Subcutaneous abdominal adipose tissue (tissue), 5 donors: Measurements from ENCODE around the gene ADCK2.

Experiments used
- H3K27ac ChIP-seq: one replicate; pipeline ENCODE4 v1.7.0; 2013; ENCODE audit warnings: low read depth, mild to moderate bottlenecking, inconsistent platforms, low read length, moderate library complexity
- H3K27me3 ChIP-seq, 5 donors: one replicate each; pipeline ENCODE4 v1.7.0; 2013; ENCODE audit warnings: low read length in 5 of 5, inconsistent platforms in 1 of 5; ENCODE audit not compliant: control insufficient read depth in 5 of 5, insufficient read depth in 4 of 5
- H3K36me3 ChIP-seq, 5 donors: one replicate each; pipeline ENCODE4 v1.7.0; 2013; ENCODE audit warnings: low read length in 5 of 5; ENCODE audit not compliant: control insufficient read depth in 5 of 5, insufficient read depth in 5 of 5
- H3K4me1 ChIP-seq, 5 donors: one replicate each; pipeline ENCODE4 v1.7.0; 2013; ENCODE audit warnings: low read length in 5 of 5, mild to moderate bottlenecking in 3 of 5, moderate library complexity in 1 of 5; ENCODE audit not compliant: control insufficient read depth in 5 of 5, insufficient read depth in 5 of 5
- H3K4me3 ChIP-seq, 5 donors: one replicate each; pipeline ENCODE4 v1.7.0; 2013; ENCODE audit warnings: low read length in 5 of 5, low read depth in 1 of 5
- H3K9ac ChIP-seq, 5 donors: one replicate each; pipeline ENCODE4 v1.7.0; 2013; ENCODE audit warnings: low read length in 5 of 5, mild to moderate bottlenecking in 4 of 5, moderate library complexity in 3 of 5
- H3K9me3 ChIP-seq, 5 donors: one replicate each; pipeline ENCODE4 v1.7.0; 2013; ENCODE audit warnings: low read length in 5 of 5; ENCODE audit not compliant: control insufficient read depth in 5 of 5
- donor health status: healthy.
- donor health status: healthy.
- donor health status: healthy.
- donor health status: healthy.
- donor health status: healthy.

ADCK2 gene

DNA sequence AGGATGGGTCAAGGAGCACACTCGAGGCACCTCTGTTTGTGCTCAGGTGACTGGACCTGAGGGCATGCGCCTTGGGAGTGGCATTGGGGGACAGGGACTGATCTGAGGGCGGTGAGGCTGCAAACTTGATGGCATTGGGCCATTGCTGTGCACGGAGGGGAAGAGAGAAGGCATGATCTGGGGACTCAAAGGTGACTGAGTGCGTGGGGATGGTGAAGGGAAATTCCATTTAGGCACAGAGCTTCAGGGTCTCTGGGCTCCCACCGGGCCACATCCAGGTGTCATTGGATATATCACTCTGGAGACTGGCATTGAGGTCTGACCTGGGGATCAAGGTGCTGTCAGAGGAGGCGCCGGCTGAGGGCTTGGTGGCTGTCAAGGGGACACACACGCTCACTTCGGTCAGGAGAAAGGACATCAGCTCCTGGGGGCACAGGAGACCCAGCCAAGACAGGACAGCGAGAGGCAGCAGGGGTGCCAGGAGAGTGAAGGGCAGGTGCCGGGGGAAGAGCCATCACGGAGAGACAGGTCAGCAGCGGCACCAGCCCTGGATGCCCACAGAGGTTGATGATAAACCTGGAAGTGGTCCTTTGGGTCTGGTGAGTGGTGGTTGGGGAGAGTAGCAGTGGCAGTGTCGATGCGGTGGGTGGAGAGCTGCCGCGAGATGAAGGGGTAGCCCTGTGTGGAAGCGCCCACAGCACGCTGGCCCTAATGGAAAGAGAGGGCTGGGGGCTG, 5.5 kb downstream of the ADCK2 start:
- Histone ChIP-seq H3K4me3 (no peak overlapping the region), H3K27me3 (no peaks in the 10 kb centered on the region), H3K9me3 (no peaks in the 10 kb centered on the region), H3K36me3 (peaks cover 0 to 46% (median 33%) of the 10 kb centered on the region in 5 donors), H3K9ac (no peak overlapping the region), H3K27ac (no peak overlapping the region), H3K4me1 (peaks cover 0 to 33% (median 25%) of the 10 kb centered on the region in 5 donors)

DNA sequence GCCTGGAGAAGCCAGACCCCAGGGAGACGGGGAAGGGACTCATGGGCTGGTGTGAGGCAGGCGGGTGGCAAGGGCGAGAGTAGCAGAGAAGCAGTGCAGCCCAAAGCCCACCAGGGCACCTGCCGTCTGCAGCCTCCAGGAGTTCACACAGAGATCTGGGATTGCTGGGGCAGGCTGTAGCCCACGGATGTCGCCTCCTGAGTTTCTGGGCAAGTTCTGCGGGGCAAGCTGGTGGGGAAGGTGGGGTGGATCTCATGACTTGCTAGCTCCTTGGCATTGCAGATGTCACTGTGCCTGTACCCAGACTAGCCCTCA, 6.0 kb downstream of the ADCK2 start:
- Histone ChIP-seq H3K27ac (no peak overlapping the region), H3K9me3 (no peaks in the 10 kb centered on the region), H3K4me3 (no peak overlapping the region), H3K36me3 (peaks cover 0 to 51% (median 37%) of the 10 kb centered on the region in 5 donors), H3K27me3 (no peaks in the 10 kb centered on the region), H3K9ac (no peak overlapping the region), H3K4me1 (peaks cover 0 to 28% (median 20%) of the 10 kb centered on the region in 5 donors)

DNA sequence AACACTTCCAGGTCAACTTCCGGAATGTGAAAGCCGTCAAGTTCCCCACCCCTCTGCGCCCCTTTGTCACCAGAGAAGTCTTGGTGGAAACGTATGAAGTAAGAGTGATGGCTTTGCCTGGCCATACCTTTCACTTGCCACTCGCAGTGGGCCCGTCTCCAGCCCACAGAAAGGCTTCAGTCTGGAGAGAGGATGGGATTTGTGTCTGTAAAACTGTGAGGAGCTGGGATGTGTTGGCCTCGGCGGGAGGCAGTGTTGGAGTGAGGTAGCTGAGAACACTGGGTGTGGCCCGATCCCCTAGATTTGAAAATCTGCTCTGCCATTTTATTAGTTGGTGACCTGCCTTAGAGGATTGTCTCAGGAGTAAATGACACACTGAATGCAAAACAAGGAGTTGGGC, 6.4 kb downstream of the ADCK2 start:
- Histone ChIP-seq H3K4me1 (peaks cover 0 to 24% (median 16%) of the 10 kb centered on the region in 5 donors), H3K36me3 (peaks cover 0 to 56% (median 37%) of the 10 kb centered on the region in 5 donors), H3K4me3 (no peak overlapping the region), H3K9me3 (no peaks in the 10 kb centered on the region), H3K27ac (no peak overlapping the region), H3K27me3 (no peaks in the 10 kb centered on the region), H3K9ac (no peak overlapping the region)

DNA sequence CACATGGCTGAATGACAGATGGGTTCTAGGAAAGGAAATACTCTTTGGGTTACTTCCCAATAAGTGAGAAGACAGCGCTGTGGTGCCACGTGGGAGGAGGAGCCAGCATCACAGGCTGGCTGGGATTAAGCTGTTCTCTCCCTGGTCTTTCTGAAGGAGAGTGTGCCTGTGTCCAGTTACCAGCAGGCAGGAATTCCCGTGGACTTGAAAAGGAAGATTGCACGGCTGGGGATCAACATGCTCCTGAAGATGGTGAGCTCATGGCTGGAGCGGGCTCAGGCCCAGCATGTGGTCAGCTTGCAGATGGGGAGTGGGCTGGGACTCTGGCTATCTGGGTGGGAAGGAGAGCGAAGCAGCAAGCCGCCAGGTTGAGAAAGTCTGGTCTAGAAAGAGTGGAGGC, 8.1 kb downstream of the ADCK2 start:
- no peak overlapping the region for H3K9ac ChIP-seq
- H3K27me3 ChIP-seq, result no peaks in the 10 kb centered on the region
- no peaks in the 10 kb centered on the region for H3K9me3 ChIP-seq
- peaks cover 0 to 68% (median 44%) of the 10 kb centered on the region in 5 donors for H3K36me3 ChIP-seq
- H3K4me3 ChIP-seq, result no peak overlapping the region
- H3K27ac ChIP-seq, result no peak overlapping the region
- H3K4me1 ChIP-seq, result peaks cover 0 to 8% (median 1%) of the 10 kb centered on the region in 5 donors

DNA sequence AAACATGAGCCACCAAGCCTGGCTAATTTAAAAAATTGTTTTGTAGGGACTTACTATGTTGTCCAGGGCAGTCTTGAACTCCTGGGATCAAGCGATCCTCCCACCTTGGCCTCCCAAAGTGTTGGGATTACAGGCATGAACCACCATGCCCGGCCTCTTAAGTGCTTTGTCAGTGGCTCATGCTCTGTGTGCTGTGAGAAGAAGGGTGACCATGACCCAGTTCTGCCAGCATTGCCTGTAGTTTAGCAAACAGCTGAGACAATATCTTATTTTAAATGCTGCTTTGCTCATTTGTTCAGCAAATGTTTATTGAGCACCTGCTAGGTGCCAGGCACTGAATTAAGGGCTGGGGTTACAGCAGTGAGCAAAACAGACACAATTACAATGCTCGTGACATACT, 9.0 kb downstream of the ADCK2 start:
- H3K36me3 ChIP-seq, result peaks cover 0 to 69% (median 45%) of the 10 kb centered on the region in 5 donors
- no peaks in the 10 kb centered on the region for H3K9me3 ChIP-seq
- H3K4me1 ChIP-seq, result no peaks in the 10 kb centered on the region
- H3K27me3 ChIP-seq, result no peaks in the 10 kb centered on the region
- no peak overlapping the region for H3K4me3 ChIP-seq
- H3K27ac ChIP-seq, result no peak overlapping the region
- no peak overlapping the region for H3K9ac ChIP-seq

DNA sequence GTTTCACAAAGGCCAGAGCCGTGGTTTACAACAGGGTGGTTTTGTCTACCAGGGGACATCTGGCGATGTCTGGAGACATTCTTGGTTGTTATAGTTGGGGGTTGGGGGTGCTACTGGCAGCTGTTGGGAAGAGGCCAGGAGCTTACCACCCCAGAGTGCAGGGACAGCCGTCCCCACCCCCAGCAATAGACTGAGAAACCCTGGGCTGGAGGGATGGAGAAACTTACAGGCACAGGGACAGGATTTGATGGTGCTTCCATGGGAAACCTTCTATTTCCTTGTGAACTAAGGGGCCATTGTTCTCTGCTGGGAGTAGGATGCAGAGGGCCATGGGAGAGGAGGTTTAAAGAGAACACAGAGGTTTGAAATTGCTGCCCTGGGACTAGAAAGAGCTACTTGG, 10.9 kb downstream of the ADCK2 start:
- no peak overlapping the region for H3K9ac ChIP-seq
- H3K4me1 ChIP-seq, result no peaks in the 10 kb centered on the region
- H3K9me3 ChIP-seq, result no peaks in the 10 kb centered on the region
- no peak overlapping the region for H3K4me3 ChIP-seq
- H3K27me3 ChIP-seq, result no peaks in the 10 kb centered on the region
- H3K27ac ChIP-seq, result no peak overlapping the region
- H3K36me3 ChIP-seq, result peaks cover 0 to 79% (median 55%) of the 10 kb centered on the region in 5 donors

DNA sequence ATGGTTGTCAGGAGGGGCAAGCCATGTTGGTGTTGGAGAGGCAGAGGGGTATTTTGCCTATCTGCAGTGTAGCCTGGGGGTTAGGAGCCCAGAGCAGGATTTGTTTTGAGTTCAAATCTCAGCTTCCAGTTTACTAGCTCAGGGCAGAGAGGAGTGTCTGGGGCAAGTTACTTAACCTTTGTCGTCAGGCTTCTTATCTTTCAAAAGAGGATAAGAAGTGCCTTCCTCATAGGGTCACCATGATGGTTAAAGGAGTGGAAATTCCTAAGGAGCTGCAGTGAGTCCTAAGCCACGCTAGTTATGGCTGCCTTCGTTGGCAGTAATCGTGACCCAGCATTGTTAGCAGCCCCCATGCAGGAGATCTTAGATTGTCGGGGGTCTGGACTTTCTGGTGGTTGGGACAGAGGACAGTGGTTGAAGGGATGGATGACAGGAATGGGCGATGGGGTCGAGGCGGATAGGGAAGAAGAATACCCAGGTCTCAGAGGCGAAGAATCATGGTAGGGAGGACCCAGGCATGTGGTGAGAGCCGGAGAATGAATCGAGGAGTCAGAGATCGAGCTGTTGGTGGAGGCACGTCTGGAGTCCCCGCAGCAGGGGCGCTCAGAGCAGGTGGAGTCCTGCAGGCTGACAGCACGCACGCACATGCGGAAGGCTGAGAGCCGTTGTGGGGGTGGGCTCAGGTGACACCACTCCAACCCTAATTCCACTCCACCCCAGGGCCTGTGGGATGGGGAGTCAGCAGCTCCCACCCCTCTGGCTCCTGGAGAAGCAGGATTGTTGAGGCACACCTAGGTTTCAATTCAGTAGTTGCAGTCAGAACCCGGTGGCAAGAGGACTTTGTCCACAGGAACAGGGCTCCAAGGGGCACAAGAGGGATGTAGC, 11.6 kb downstream of the ADCK2 start:
- H3K27ac ChIP-seq, result no peak overlapping the region
- peaks cover 0 to 75% (median 49%) of the 10 kb centered on the region in 5 donors for H3K36me3 ChIP-seq
- no peak overlapping the region for H3K4me3 ChIP-seq
- H3K9ac ChIP-seq, result no peak overlapping the region
- no peaks in the 10 kb centered on the region for H3K9me3 ChIP-seq
- H3K27me3 ChIP-seq, result no peaks in the 10 kb centered on the region
- no peaks in the 10 kb centered on the region for H3K4me1 ChIP-seq

DNA sequence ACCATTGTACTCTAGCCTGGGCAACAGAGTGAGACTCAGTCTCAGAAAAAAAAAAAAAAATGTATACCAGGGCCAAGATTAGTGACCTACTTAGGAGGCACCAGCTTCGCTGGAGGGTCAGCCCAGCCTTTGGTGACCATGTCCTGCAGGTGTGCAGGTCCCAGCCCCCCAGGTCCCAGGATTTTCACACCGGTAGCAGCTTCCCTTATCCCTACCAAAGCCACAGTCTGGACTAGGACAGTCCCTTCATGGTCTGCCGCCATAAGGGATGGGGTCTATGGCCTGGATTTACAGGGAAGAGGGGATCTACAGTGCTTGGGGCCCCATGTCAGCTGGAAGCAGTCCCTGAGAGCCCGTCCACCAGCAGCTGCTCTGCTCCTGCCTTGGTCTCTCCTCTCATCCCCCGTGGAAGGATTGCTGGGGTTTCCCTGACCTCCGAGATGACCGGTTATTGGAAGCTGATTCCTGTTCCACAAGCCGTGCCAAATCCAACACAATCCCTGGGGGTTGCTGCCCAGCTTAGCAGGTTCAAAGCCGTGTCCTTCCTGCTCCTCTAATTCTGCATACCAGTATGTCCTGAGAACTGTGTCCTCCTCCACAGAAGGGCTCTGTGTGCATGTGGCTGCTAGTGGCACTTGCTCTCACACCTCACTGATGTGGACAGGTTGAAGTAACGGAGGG, 12.8 kb downstream of the ADCK2 start:
- H3K27me3 ChIP-seq, result no peaks in the 10 kb centered on the region
- no peak overlapping the region for H3K4me3 ChIP-seq
- H3K9me3 ChIP-seq, result no peaks in the 10 kb centered on the region
- H3K9ac ChIP-seq, result no peak overlapping the region
- H3K36me3 ChIP-seq, result peaks cover 0 to 73% (median 51%) of the 10 kb centered on the region in 5 donors
- H3K27ac ChIP-seq, result no peak overlapping the region
- H3K4me1 ChIP-seq, result no peaks in the 10 kb centered on the region

DNA sequence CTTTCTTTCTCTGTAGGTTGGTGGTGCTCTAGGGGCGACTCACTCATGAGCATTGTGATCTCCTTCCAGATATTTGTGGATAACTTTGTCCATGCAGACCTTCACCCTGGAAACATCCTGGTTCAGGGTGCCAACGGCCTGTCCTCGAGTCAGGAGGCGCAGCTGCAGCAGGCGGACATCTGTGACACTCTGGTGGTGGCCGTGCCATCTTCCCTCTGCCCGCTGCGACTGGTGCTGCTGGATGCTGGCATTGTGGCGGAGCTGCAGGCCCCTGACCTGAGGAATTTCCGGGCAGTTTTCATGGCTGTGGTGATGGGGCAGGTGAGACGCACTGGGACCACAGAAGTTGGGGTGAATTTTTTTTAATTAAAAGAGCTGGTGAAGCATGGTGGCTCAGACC, 14.2 kb downstream of the ADCK2 start:
- Histone ChIP-seq H3K27me3 (no peaks in the 10 kb centered on the region), H3K27ac (no peak overlapping the region), H3K4me3 (no peak overlapping the region), H3K9me3 (no peaks in the 10 kb centered on the region), H3K4me1 (no peaks in the 10 kb centered on the region), H3K36me3 (peaks cover 0 to 73% (median 53%) of the 10 kb centered on the region in 5 donors), H3K9ac (no peak overlapping the region)

DNA sequence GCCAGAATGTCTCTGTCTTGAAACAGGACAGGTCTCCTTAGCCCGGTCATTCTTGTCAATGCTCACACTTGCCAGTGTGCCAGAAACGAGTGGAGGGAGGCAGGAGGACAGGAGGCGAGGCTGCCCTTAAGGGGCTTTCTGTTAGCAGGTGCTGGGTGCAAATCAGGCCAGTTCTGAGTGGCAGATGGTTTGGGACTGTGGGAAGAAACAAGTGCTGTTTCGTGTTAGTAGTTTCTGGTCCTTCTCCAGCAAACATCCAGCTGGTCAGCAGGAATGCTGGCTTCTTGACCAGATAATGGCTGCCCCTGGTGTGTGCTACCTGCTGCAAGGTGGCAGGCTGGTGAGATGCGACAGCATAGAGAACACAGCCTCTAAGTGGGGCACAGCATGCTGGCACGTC, 15.6 kb downstream of the ADCK2 start:
- Histone ChIP-seq H3K4me3 (no peak overlapping the region), H3K27ac (no peak overlapping the region), H3K36me3 (peaks cover 4 to 70% (median 53%) of the 10 kb centered on the region in 5 donors), H3K9me3 (no peaks in the 10 kb centered on the region), H3K9ac (no peak overlapping the region), H3K27me3 (no peaks in the 10 kb centered on the region), H3K4me1 (no peaks in the 10 kb centered on the region)
